Femur (tissue), 1 donor: ENCODE measurements around the gene MLYCD.

Source experiments
- DNase-seq: peaks from one replicate; pipeline ENCODE4 v3.0.0-alpha.2; 2017

Gene MLYCD

DNA sequence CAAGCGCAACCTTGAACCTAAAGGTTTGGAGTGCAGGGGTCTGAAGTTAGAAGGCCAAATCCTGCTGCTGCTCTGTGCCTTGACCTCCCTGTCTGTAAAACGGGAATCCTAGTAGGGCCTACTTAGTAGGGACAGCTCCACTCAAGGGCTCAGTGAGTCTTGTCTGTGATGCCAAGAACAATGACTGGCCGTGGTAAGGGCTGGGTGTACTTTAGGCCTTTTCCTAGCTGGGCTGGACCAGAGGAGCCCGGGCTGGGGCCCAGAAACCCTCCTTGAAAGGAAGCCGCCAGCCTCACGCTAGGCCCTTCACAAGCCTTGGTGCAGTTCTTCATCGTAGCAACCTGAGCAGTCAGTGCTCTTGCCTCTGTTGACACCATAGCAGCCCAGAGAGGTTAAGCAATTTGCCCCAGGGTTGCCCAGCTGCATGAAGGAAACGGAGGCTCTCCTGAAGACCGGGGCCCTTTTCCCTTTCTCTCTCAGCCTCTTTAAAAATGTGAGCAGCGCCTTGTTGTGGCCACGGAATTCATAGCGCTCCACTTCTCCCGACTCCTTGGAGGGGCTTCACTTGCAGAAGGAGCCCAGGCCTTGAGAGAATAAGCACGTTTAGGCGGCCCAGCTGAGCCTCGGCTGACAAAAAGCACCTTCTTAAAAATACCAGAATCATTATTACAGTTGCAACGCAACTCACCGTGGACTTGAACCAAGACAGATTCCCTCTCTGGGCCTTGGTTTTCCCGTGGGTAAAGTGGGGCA, 73.5 kb downstream of the MLYCD start:
- no peak for DNase-seq

DNA sequence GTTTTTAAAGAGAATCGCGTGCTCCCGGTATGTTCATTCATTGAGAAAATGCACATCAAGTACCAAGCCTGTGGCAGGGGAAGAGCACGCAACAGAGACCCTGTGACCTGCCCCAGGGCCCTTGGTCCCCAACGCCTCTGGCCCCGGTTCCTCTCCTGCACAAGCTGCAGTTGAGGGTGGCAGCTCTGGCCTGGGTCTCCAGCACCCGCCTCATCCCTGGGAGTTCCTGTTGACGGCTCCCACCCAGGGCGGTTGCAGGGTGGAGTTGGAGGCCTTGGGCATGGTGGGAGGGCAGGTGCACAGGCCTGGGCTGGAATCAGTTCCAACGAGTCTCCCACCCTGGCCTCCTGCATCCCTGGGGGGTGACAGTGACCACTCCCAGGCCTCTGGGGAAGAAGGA, 74.2 kb downstream of the MLYCD start:
- DNase-seq: no peak

DNA sequence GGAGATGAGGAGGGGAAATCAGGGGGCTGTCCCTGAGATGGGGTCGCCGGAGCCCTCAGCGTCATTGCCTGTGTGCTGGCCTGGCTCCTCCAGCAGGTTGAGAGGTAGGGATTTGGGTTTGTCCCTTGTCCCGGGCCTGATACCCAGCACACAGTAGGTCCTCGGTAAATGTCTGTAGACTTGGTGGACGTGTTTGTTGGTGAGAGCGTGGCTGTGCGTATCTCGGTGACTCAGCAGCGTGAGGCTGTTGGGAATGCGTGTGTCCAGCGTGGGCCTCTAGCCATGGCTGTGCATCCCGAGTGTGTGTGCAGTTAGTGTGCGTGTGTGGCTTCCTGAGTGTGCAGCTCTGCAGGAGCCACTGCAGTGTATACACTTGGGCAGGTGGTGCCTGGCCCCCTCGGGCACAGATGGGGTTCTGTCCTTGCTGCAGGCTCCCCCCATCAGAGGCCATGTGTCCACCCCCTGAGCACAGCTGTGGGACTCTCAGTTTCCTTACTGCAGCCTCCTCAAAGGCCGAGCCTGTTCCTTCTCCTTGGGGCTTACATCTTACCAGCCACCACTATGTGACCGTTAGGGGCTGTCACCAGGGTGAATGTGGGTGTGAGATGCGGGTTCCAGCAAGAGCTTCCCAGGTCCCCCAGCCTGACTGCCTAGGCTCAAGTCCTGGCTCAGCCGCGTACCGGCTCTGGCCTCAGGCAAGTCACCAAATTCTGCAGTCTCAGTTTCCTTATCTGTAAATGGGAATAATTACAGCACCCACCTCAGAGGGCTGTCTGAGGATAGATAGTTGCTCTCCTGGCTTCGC, 74.9 kb downstream of the MLYCD start:
- no peak for DNase-seq

- DNase-seq: no peak
Observed at GRCh38 chr16:83974475-83974874, 75.6 kb downstream of the MLYCD start.

- DNase-seq: no peak
Observed at GRCh38 chr16:83975590-83976260, 76.8 kb downstream of the MLYCD start.
